Thyroid gland (tissue), 4 donors: Measurements from ENCODE around the gene KLHL17.

ENCODE experiments used
- POLR2A ChIP-seq, 2 donors: fragments of 450-650 bp; IDR thresholded peaks; one replicate each; pipeline ENCODE4 v1.6.1; 2017; ENCODE audit warnings: antibody characterized with exemption in 2 of 2, mild to moderate bottlenecking in 2 of 2, moderate library complexity in 1 of 2
- TF ChIP-seq, protein P1 (sequence below), 6 experiments: fragments of 200-600 bp in 3 of 6; fragments of 450-650 bp in 3 of 6; sonication (generic) in 3 of 6; IDR thresholded peaks; one replicate each; pipeline ENCODE4 v1.5.1; 2016 to 2019; ENCODE audit warnings: antibody characterized with exemption in 6 of 6, mild to moderate bottlenecking in 2 of 6, inconsistent platforms in 1 of 6, moderate library complexity in 1 of 6

DNA sequence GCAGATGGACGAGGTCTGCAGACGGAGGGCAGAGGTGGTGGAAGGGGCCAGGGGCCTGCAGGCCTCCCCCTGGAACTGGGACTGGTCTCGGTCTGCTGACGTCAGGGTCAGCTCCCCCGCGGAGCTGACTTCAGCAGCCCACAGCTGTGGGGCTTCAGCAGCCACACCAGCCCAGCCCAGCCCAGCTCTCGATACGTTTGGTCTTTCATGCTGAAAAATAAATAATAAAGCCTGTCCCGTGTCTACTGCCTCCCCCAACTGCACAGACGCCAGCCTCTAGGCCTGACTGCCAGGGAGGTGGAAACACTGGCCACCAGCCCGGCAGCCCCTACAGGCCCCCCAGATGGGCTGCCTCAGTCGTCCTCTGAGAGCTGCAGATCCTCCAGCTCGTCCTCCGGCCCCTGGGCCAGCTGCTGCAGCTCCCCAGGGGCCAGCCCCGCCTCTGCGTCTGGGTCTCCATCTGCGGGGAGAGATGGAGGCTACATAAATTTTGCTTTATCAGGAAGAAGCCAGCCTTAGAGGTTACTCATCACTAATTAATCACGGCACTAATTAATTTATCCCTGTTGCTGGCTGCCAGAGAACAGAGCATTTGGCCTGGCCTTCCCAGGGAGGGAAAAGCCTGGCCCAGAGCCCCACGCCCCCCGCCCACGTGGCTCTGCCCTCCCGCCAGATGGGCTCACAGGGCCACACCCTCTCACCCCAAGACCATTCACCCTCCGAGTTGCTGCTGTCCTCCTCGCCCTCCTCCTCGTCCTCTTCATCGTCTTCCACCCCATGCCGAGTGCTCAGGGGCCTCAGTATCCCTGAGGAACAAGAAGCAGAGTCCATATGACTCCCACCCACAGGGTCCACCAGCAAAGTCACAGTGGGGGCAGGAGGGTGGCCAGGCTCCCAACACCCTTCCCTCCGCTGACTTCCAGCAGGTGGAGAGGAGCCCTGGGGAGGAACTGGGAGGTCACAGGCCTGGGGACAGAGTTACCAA is 15.8 kb upstream of the KLHL17 start:
- TF ChIP-seq, protein P1, sequence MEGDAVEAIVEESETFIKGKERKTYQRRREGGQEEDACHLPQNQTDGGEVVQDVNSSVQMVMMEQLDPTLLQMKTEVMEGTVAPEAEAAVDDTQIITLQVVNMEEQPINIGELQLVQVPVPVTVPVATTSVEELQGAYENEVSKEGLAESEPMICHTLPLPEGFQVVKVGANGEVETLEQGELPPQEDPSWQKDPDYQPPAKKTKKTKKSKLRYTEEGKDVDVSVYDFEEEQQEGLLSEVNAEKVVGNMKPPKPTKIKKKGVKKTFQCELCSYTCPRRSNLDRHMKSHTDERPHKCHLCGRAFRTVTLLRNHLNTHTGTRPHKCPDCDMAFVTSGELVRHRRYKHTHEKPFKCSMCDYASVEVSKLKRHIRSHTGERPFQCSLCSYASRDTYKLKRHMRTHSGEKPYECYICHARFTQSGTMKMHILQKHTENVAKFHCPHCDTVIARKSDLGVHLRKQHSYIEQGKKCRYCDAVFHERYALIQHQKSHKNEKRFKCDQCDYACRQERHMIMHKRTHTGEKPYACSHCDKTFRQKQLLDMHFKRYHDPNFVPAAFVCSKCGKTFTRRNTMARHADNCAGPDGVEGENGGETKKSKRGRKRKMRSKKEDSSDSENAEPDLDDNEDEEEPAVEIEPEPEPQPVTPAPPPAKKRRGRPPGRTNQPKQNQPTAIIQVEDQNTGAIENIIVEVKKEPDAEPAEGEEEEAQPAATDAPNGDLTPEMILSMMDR (IDR thresholded peaks at IDR 0.05) = no peak
- TF ChIP-seq POLR2A (IDR thresholded peaks at IDR 0.05) = no peak
